ENCODE data around the gene ORC2. TPM values are rescaled to one million over a fixed set of nuclear protein-coding genes. Genes with fewer than 3 reads are reported as not detected.
"Not testable (repeated sequence)": the region's sequence is repeated elsewhere in the genome, so short reads cannot be mapped to it uniquely, and the experiment has no call there.

The ORC2 gene
- 50.7 and 62.9 TPM in 2 replicates for total RNA-seq

GRCh38 chr2:200963124-200963917, at the start of gene ORC2:
ORC2 (minus strand) TSS chr2:200963660; CDS start chr2:200958123, 5,537 bp downstream.
- Mint-ChIP-seq H3K9me3 (no peaks in the 10 kb centered on the region), H3K4me3 (ENCODE audit: low read depth) (peak within 1 kb of the TSS; percentile 96), H3K27me3 (ENCODE audit: low read depth) (no peaks in the 10 kb centered on the region), H3K27ac (peak within 1 kb of the TSS; percentile 86), H3K36me3 (ENCODE audit: low read depth) (peaks cover 26% of the 10 kb centered on the region), H3K4me1 (ENCODE audit: low read depth) (peaks cover 53% of the 10 kb centered on the region)
- peak; percentile 91 for DNase-seq (ENCODE audit: low spot score)
- intact Hi-C loops (cut with micrococcal nuclease), result loop anchor here (1.0 to 10.0 kb wide), 5 partner anchors 19 to 194 kb away; partner anchors contain the start of gene HYCC2

GRCh38 chr2:201008296-201008829, 44.9 kb upstream of the ORC2 start:
- H3K4me3 Mint-ChIP-seq (ENCODE audit: low read depth), result no peak overlapping the region
- peaks cover 20% of the 10 kb centered on the region for H3K36me3 Mint-ChIP-seq (ENCODE audit: low read depth)
- H3K9me3 Mint-ChIP-seq, result no peaks in the 10 kb centered on the region
- no peak overlapping the region for H3K27ac Mint-ChIP-seq
- no peak for DNase-seq (ENCODE audit: low spot score)
- intact Hi-C loops (cut with micrococcal nuclease), result loop anchor here (10.0 kb wide), 1 partner anchor 46 kb away; no protein-coding TSS in a partner anchor
- H3K4me1 Mint-ChIP-seq (ENCODE audit: low read depth), result no peaks in the 10 kb centered on the region
- H3K27me3 Mint-ChIP-seq (ENCODE audit: low read depth), result no peaks in the 10 kb centered on the region

- Mint-ChIP-seq H3K27me3 (ENCODE audit: low read depth) (no peaks in the 10 kb centered on the region), H3K4me1 (ENCODE audit: low read depth) (no peaks in the 10 kb centered on the region), H3K9me3 (no peaks in the 10 kb centered on the region), H3K4me3 (ENCODE audit: low read depth) (no peak overlapping the region), H3K36me3 (ENCODE audit: low read depth) (peaks cover 16% of the 10 kb centered on the region), H3K27ac (no peak overlapping the region)
- no peak for DNase-seq (ENCODE audit: low spot score)
- intact Hi-C loops (cut with micrococcal nuclease), result loop anchor here (10.0 kb wide), 1 partner anchor 47 kb away; no protein-coding TSS in a partner anchor
These were observed 44.1 kb upstream of the ORC2 start for GRCh38 chr2:201007584-201007998.

- H3K27ac Mint-ChIP-seq, result no peak overlapping the region
These were observed 43.2 kb upstream of the ORC2 start for GRCh38 chr2:201006704-201007103.

GRCh38 chr2:201004370-201004769, 40.9 kb upstream of the ORC2 start:
- Mint-ChIP-seq H3K9me3 (no peaks in the 10 kb centered on the region), H3K36me3 (ENCODE audit: low read depth) (peaks cover 15% of the 10 kb centered on the region)

More at GRCh38 chr2:201006704-201007103, 43.2 kb upstream of the ORC2 start:
- Mint-ChIP-seq H3K27me3 (ENCODE audit: low read depth) (no peaks in the 10 kb centered on the region), H3K4me3 (ENCODE audit: low read depth) (no peak overlapping the region), H3K36me3 (ENCODE audit: low read depth) (peaks cover 15% of the 10 kb centered on the region), H3K9me3 (no peaks in the 10 kb centered on the region), H3K4me1 (ENCODE audit: low read depth) (no peaks in the 10 kb centered on the region)
- intact Hi-C loops (cut with micrococcal nuclease), result loop anchor here (10.0 kb wide), 1 partner anchor 48 kb away; no protein-coding TSS in a partner anchor
- DNase-seq (ENCODE audit: low spot score), result no peak

GRCh38 chr2:200993097-200993496, 29.6 kb upstream of the ORC2 start:
- no peak for DNase-seq (ENCODE audit: low spot score)
- Mint-ChIP-seq H3K27ac (no peak overlapping the region), H3K36me3 (ENCODE audit: low read depth) (peaks cover 44% of the 10 kb centered on the region), H3K9me3 (no peaks in the 10 kb centered on the region), H3K27me3 (ENCODE audit: low read depth) (no peaks in the 10 kb centered on the region), H3K4me3 (ENCODE audit: low read depth) (no peak overlapping the region), H3K4me1 (ENCODE audit: low read depth) (no peaks in the 10 kb centered on the region)
- intact Hi-C loops (cut with micrococcal nuclease), result no loop called here

More at GRCh38 chr2:201004370-201004769, 40.9 kb upstream of the ORC2 start:
- no peak for DNase-seq (ENCODE audit: low spot score)
- intact Hi-C loops (cut with micrococcal nuclease), result loop anchor here (10.0 kb wide), 1 partner anchor 50 kb away; no protein-coding TSS in a partner anchor
- Mint-ChIP-seq H3K4me3 (ENCODE audit: low read depth) (no peak overlapping the region), H3K27me3 (ENCODE audit: low read depth) (no peaks in the 10 kb centered on the region), H3K4me1 (ENCODE audit: low read depth) (no peaks in the 10 kb centered on the region), H3K27ac (no peak overlapping the region)

GRCh38 chr2:200987137-200987536, 23.7 kb upstream of the ORC2 start:
- intact Hi-C loops (cut with micrococcal nuclease), result no loop called here
- H3K9me3 Mint-ChIP-seq, result no peaks in the 10 kb centered on the region
- no peaks in the 10 kb centered on the region for H3K4me1 Mint-ChIP-seq (ENCODE audit: low read depth)
- H3K27ac Mint-ChIP-seq, result no peak overlapping the region
- no peak for DNase-seq (ENCODE audit: low spot score)
- H3K27me3 Mint-ChIP-seq (ENCODE audit: low read depth), result no peaks in the 10 kb centered on the region
- peaks cover 37% of the 10 kb centered on the region for H3K36me3 Mint-ChIP-seq (ENCODE audit: low read depth)
- no peak overlapping the region for H3K4me3 Mint-ChIP-seq (ENCODE audit: low read depth)

GRCh38 chr2:200985799-200986198, 22.3 kb upstream of the ORC2 start:
- no peaks in the 10 kb centered on the region for H3K9me3 Mint-ChIP-seq
- no peak for DNase-seq (ENCODE audit: low spot score)
- H3K27ac Mint-ChIP-seq, result no peak overlapping the region
- no peaks in the 10 kb centered on the region for H3K4me1 Mint-ChIP-seq (ENCODE audit: low read depth)
- H3K4me3 Mint-ChIP-seq (ENCODE audit: low read depth), result no peak overlapping the region
- intact Hi-C loops (cut with micrococcal nuclease), result no loop called here
- H3K27me3 Mint-ChIP-seq (ENCODE audit: low read depth), result no peaks in the 10 kb centered on the region
- peaks cover 38% of the 10 kb centered on the region for H3K36me3 Mint-ChIP-seq (ENCODE audit: low read depth)

GRCh38 chr2:200976710-200977109, 13.2 kb upstream of the ORC2 start:
- intact Hi-C loops (cut with micrococcal nuclease), result no loop called here
- H3K36me3 Mint-ChIP-seq (ENCODE audit: low read depth), result peaks cover 16% of the 10 kb centered on the region
- H3K27me3 Mint-ChIP-seq (ENCODE audit: low read depth), result no peaks in the 10 kb centered on the region

GRCh38 chr2:200975672-200976071, 12.2 kb upstream of the ORC2 start:
- no peak overlapping the region for H3K4me3 Mint-ChIP-seq (ENCODE audit: low read depth)
- intact Hi-C loops (cut with micrococcal nuclease), result no loop called here
- peaks cover 6% of the 10 kb centered on the region for H3K36me3 Mint-ChIP-seq (ENCODE audit: low read depth)
- no peaks in the 10 kb centered on the region for H3K9me3 Mint-ChIP-seq
- H3K27ac Mint-ChIP-seq, result no peak overlapping the region
- DNase-seq (ENCODE audit: low spot score), result no peak
- no peaks in the 10 kb centered on the region for H3K4me1 Mint-ChIP-seq (ENCODE audit: low read depth)
- H3K27me3 Mint-ChIP-seq (ENCODE audit: low read depth), result no peaks in the 10 kb centered on the region

More at GRCh38 chr2:200976710-200977109, 13.2 kb upstream of the ORC2 start:
- no peaks in the 10 kb centered on the region for H3K9me3 Mint-ChIP-seq
- H3K4me3 Mint-ChIP-seq (ENCODE audit: low read depth), result no peak overlapping the region
- H3K27ac Mint-ChIP-seq, result no peak overlapping the region
- H3K4me1 Mint-ChIP-seq (ENCODE audit: low read depth), result no peaks in the 10 kb centered on the region
- DNase-seq (ENCODE audit: low spot score), result no peak

- H3K4me1 Mint-ChIP-seq (ENCODE audit: low read depth), result peaks cover 20% of the 10 kb centered on the region
- H3K27ac Mint-ChIP-seq; H3K9me3 Mint-ChIP-seq; H3K36me3 Mint-ChIP-seq (ENCODE audit: low read depth); intact Hi-C loops (cut with micrococcal nuclease); H3K4me3 Mint-ChIP-seq (ENCODE audit: low read depth); DNase-seq (ENCODE audit: low spot score); H3K27me3 Mint-ChIP-seq (ENCODE audit: low read depth): not testable (repeated sequence)
These were observed 6.6 kb upstream of the ORC2 start for GRCh38 chr2:200970057-200970456.

- Mint-ChIP-seq H3K4me1 (ENCODE audit: low read depth) (peaks cover 30% of the 10 kb centered on the region), H3K9me3 (no peaks in the 10 kb centered on the region), H3K36me3 (ENCODE audit: low read depth) (no peaks in the 10 kb centered on the region), H3K4me3 (ENCODE audit: low read depth) (no peak overlapping the region), H3K27me3 (ENCODE audit: low read depth) (no peaks in the 10 kb centered on the region), H3K27ac (no peak overlapping the region)
- no peak for DNase-seq (ENCODE audit: low spot score)
- intact Hi-C loops (cut with micrococcal nuclease), result loop anchor here (10.0 kb wide), 1 partner anchor 56 kb away; no protein-coding TSS in a partner anchor
These were observed 5.3 kb upstream of the ORC2 start for GRCh38 chr2:200968735-200969134.

GRCh38 chr2:200968162-200968561, 4.7 kb upstream of the ORC2 start:
- no peak for DNase-seq (ENCODE audit: low spot score)
- Mint-ChIP-seq H3K36me3 (ENCODE audit: low read depth) (peaks cover under 1% of the 10 kb centered on the region), H3K4me3 (ENCODE audit: low read depth) (no peak overlapping the region), H3K9me3 (no peaks in the 10 kb centered on the region), H3K27me3 (ENCODE audit: low read depth) (no peaks in the 10 kb centered on the region), H3K4me1 (ENCODE audit: low read depth) (peaks cover 31% of the 10 kb centered on the region), H3K27ac (no peak overlapping the region)
- intact Hi-C loops (cut with micrococcal nuclease), result loop anchor here (10.0 kb wide), 1 partner anchor 57 kb away; no protein-coding TSS in a partner anchor
